ENCODE measurements around the gene HEXIM1. TPM values are rescaled to one million over a fixed set of nuclear protein-coding genes. Genes with fewer than 3 reads are reported as not detected.

The HEXIM1 gene
- total RNA-seq, 1 experiment from 2014 or later = 29.6 TPM

DNA sequence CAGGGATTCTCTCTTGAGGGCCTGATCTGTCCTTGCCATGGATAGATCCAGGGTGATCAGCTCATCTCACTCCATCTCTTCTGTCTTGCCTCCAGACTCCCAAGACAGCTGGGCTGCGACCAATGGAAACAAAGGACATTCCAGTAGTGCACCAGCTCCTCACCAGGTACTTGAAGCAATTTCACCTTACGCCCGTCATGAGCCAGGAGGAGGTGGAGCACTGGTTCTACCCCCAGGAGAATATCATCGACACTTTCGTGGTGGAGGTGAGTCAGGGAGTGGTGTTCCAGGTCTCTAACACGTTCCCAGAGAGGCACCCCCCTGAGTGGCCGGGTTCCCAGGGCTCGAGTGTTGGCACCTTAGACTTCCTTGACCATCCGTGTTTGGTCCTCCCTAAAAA is 45.4 kb upstream of the HEXIM1 start (continued):
- TF ChIP-seq, protein P1, sequence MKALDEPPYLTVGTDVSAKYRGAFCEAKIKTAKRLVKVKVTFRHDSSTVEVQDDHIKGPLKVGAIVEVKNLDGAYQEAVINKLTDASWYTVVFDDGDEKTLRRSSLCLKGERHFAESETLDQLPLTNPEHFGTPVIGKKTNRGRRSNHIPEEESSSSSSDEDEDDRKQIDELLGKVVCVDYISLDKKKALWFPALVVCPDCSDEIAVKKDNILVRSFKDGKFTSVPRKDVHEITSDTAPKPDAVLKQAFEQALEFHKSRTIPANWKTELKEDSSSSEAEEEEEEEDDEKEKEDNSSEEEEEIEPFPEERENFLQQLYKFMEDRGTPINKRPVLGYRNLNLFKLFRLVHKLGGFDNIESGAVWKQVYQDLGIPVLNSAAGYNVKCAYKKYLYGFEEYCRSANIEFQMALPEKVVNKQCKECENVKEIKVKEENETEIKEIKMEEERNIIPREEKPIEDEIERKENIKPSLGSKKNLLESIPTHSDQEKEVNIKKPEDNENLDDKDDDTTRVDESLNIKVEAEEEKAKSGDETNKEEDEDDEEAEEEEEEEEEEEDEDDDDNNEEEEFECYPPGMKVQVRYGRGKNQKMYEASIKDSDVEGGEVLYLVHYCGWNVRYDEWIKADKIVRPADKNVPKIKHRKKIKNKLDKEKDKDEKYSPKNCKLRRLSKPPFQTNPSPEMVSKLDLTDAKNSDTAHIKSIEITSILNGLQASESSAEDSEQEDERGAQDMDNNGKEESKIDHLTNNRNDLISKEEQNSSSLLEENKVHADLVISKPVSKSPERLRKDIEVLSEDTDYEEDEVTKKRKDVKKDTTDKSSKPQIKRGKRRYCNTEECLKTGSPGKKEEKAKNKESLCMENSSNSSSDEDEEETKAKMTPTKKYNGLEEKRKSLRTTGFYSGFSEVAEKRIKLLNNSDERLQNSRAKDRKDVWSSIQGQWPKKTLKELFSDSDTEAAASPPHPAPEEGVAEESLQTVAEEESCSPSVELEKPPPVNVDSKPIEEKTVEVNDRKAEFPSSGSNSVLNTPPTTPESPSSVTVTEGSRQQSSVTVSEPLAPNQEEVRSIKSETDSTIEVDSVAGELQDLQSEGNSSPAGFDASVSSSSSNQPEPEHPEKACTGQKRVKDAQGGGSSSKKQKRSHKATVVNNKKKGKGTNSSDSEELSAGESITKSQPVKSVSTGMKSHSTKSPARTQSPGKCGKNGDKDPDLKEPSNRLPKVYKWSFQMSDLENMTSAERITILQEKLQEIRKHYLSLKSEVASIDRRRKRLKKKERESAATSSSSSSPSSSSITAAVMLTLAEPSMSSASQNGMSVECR (CRISPR knock-in tag; IDR thresholded peaks at IDR 0.05; ENCODE audit: borderline replicate concordance) = no peak
- TF ChIP-seq, protein P2, sequence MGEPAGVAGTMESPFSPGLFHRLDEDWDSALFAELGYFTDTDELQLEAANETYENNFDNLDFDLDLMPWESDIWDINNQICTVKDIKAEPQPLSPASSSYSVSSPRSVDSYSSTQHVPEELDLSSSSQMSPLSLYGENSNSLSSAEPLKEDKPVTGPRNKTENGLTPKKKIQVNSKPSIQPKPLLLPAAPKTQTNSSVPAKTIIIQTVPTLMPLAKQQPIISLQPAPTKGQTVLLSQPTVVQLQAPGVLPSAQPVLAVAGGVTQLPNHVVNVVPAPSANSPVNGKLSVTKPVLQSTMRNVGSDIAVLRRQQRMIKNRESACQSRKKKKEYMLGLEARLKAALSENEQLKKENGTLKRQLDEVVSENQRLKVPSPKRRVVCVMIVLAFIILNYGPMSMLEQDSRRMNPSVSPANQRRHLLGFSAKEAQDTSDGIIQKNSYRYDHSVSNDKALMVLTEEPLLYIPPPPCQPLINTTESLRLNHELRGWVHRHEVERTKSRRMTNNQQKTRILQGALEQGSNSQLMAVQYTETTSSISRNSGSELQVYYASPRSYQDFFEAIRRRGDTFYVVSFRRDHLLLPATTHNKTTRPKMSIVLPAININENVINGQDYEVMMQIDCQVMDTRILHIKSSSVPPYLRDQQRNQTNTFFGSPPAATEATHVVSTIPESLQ (CRISPR knock-in tag; IDR thresholded peaks at IDR 0.05) = no peak
- TF ChIP-seq, protein P3, sequence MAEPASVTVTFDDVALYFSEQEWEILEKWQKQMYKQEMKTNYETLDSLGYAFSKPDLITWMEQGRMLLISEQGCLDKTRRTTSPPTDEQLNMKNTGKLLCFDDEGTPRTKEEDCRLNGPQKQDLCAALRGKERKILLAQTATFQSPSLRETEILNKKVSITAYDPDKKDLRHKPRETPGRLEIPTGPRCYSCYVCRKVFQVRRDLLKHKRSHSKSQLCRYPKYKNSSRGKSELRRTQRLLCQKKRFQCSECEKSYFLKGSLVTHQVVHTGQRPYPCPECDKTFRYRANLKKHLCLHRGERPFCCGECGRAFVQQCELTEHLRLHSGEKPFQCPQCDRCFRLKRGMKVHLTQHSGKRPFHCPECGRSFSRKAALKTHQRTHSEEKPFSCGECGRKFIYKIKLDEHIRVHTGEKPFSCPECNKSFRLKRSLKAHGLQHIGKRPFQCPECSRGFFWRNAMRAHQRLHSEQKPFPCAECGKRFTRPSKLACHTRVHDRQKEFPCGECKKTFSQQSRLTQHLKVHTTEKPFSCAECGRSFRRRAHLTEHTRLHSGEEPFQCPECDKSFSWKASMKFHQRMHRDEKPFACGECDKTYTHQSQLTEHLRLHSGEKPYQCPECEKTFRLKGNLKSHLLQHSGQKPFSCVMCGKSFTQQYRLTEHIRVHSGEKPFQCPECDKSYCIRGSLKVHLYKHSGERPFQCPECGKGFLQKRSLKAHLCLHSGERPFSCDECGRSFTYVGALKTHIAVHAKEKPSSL (CRISPR knock-in tag; conservative IDR thresholded peaks at IDR 0.05) = no peak
- TF ChIP-seq ZNF232 (CRISPR knock-in tag; IDR thresholded peaks at IDR 0.05) (no peak), IRF2 (CRISPR knock-in tag; IDR thresholded peaks at IDR 0.05; ENCODE audit: borderline replicate concordance, low read depth) (no peak), OVOL2 (CRISPR knock-in tag; IDR thresholded peaks at IDR 0.05; ENCODE audit: borderline replicate concordance) (no peak), KAT7 (CRISPR knock-in tag; IDR thresholded peaks at IDR 0.05; ENCODE audit: borderline replicate concordance) (no peak)

DNA sequence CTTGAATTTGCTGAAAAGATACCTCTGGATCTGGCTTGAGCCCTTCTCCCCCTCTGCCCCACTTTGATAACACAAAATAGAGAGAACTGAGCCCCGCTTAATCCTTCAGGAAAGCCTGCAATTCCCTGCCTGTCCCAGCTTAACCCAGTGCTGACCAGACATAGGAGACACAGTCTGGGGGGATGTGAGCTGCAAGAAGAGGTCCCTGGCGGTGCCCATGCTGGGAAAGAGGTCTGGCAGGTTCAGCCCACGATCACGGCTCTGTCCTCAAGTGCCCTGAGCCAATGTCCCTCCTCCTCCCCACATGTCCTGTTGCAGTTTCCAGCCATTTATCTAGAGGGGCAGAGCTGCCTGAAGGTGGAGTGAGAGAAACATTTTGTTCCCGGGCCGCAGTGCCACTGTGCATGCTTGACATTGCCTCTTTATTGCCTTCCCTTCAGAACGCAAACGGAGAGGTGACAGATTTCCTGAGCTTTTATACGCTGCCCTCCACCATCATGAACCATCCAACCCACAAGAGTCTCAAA is 44.9 kb upstream of the HEXIM1 start:
- DNase-seq (ENCODE audit: low spot score) (no peak), ATAC-seq (no peak)
- no peaks in the 10 kb centered on the region for H3K27me3 Mint-ChIP-seq (ENCODE audit: low read depth)
- no peaks in the 10 kb centered on the region for H3K4me1 Mint-ChIP-seq
- POLR2A ChIA-PET = interaction anchor here (0.7 kb wide), 1 partner anchor 154 kb away, joined by 3 read pairs; no protein-coding TSS in a partner anchor
- no peaks in the 10 kb centered on the region for H3K9me3 Mint-ChIP-seq
- no peak overlapping the region for H3K27ac Mint-ChIP-seq
- no peak for TF ChIP-seq HMGA2 (CRISPR knock-in tag; IDR thresholded peaks at IDR 0.05)
- TF ChIP-seq, protein P4, sequence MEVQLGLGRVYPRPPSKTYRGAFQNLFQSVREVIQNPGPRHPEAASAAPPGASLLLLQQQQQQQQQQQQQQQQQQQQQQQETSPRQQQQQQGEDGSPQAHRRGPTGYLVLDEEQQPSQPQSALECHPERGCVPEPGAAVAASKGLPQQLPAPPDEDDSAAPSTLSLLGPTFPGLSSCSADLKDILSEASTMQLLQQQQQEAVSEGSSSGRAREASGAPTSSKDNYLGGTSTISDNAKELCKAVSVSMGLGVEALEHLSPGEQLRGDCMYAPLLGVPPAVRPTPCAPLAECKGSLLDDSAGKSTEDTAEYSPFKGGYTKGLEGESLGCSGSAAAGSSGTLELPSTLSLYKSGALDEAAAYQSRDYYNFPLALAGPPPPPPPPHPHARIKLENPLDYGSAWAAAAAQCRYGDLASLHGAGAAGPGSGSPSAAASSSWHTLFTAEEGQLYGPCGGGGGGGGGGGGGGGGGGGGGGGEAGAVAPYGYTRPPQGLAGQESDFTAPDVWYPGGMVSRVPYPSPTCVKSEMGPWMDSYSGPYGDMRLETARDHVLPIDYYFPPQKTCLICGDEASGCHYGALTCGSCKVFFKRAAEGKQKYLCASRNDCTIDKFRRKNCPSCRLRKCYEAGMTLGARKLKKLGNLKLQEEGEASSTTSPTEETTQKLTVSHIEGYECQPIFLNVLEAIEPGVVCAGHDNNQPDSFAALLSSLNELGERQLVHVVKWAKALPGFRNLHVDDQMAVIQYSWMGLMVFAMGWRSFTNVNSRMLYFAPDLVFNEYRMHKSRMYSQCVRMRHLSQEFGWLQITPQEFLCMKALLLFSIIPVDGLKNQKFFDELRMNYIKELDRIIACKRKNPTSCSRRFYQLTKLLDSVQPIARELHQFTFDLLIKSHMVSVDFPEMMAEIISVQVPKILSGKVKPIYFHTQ (CRISPR knock-in tag; IDR thresholded peaks at IDR 0.05) = no peak
- CTCF ChIA-PET = interaction anchor here (0.7 to 2.6 kb wide), 3 partner anchors 32 to 341 kb away, joined by 3 to 9 read pairs (median 3); partner anchors contain the start of gene ACBD4
- no peak overlapping the region for H3K4me3 Mint-ChIP-seq
- H3K36me3 Mint-ChIP-seq = peaks cover 71% of the 10 kb centered on the region

DNA sequence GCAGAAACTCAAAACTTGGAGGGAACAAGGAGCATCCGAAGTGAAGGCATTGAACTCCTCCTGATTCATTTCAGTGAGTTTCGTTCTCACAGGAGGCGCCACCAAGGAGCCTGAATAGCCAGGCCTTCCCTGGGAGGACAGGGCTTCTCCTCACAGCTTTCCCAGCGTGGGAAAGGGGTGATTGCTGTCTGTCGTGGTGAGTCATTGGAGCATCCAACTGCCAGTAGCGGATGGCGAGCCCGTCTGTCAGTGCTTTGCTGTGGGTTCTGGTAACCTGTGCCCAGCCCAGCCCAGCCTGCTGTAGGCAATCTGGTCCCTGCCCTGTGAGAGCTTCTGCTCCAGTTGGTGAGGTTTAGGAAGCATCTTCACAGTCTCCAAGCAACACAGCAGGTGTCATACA is 44.2 kb upstream of the HEXIM1 start:
- H3K4me1 Mint-ChIP-seq = no peaks in the 10 kb centered on the region
- CTCF ChIA-PET = interaction anchor here (1.0 to 2.6 kb wide), 3 partner anchors 30 to 184 kb away, joined by 3 to 9 read pairs (median 5); partner anchors contain the start of gene ACBD4
- no peaks in the 10 kb centered on the region for H3K27me3 Mint-ChIP-seq (ENCODE audit: low read depth)
- ATAC-seq = no peak
- DNase-seq (ENCODE audit: low spot score) = no peak
- H3K36me3 Mint-ChIP-seq = peaks cover 64% of the 10 kb centered on the region
- POLR2A ChIA-PET = no interaction called here
- no peaks in the 10 kb centered on the region for H3K9me3 Mint-ChIP-seq
- H3K27ac Mint-ChIP-seq = no peak overlapping the region
- no peak overlapping the region for H3K4me3 Mint-ChIP-seq
- TF ChIP-seq, protein P5, sequence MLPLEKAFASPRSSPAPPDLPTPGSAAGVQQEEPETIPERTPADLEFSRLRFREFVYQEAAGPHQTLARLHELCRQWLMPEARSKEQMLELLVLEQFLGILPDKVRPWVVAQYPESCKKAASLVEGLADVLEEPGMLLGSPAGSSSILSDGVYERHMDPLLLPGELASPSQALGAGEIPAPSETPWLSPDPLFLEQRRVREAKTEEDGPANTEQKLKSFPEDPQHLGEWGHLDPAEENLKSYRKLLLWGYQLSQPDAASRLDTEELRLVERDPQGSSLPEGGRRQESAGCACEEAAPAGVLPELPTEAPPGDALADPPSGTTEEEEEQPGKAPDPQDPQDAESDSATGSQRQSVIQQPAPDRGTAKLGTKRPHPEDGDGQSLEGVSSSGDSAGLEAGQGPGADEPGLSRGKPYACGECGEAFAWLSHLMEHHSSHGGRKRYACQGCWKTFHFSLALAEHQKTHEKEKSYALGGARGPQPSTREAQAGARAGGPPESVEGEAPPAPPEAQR (CRISPR knock-in tag; IDR thresholded peaks at IDR 0.05) = no peak
- TF ChIP-seq TEAD4 (CRISPR knock-in tag; IDR thresholded peaks at IDR 0.05) (no peak), NR2C2 (CRISPR knock-in tag; IDR thresholded peaks at IDR 0.05) (no peak), JUN (CRISPR knock-in tag; IDR thresholded peaks at IDR 0.05) (no peak), IRF2 (CRISPR knock-in tag; IDR thresholded peaks at IDR 0.05; ENCODE audit: borderline replicate concordance, low read depth) (no peak)
- TF ChIP-seq, protein P6, sequence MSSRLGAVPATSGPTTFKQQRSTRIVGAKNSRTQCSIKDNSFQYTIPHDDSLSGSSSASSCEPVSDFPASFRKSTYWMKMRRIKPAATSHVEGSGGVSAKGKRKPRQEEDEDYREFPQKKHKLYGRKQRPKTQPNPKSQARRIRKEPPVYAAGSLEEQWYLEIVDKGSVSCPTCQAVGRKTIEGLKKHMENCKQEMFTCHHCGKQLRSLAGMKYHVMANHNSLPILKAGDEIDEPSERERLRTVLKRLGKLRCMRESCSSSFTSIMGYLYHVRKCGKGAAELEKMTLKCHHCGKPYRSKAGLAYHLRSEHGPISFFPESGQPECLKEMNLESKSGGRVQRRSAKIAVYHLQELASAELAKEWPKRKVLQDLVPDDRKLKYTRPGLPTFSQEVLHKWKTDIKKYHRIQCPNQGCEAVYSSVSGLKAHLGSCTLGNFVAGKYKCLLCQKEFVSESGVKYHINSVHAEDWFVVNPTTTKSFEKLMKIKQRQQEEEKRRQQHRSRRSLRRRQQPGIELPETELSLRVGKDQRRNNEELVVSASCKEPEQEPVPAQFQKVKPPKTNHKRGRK (CRISPR knock-in tag; IDR thresholded peaks at IDR 0.05; ENCODE audit: borderline replicate concordance) = no peak
- TF ChIP-seq, protein P3 (CRISPR knock-in tag; conservative IDR thresholded peaks at IDR 0.05) = no peak
